Stimulated activated naive B cell treated with anti-CD40 and anti-IgM and Interleukin-4, amounts not matched to agents 10 μg/mL and 1 μg/mL and 100 μg/mL, for 72 hours (primary cell): ENCODE results near the gene C5.

Experiments used
- ATAC-seq, 2 donors: fragments of 150-1000 bp; cut with Tn5 transposase; replicated peaks; 2 replicates each; pipeline ENCODE4 v1.10.0; 2021; ENCODE audit warnings: moderate library complexity in 1 of 2
- DNase-seq: peaks from one replicate; pipeline ENCODE4 v3.0.0; 2021
- H3K27ac Mint-ChIP-seq: one replicate; pipeline ENCODE4 v1.8.0; 2022; ENCODE audit warnings: mild to moderate bottlenecking, mixed read lengths
- H3K27me3 Mint-ChIP-seq, 2 donors: one replicate each; pipeline ENCODE4 v1.8.0; 2022; ENCODE audit warnings: mixed read lengths in 2 of 2
- H3K36me3 Mint-ChIP-seq, 2 donors: one replicate each; pipeline ENCODE4 v1.8.0; 2022; ENCODE audit warnings: mixed read lengths in 2 of 2, mild to moderate bottlenecking in 1 of 2
- H3K4me1 Mint-ChIP-seq, 2 donors: one replicate each; pipeline ENCODE4 v1.8.0; 2022; ENCODE audit warnings: mixed read lengths in 2 of 2, mild to moderate bottlenecking in 1 of 2
- H3K4me3 Mint-ChIP-seq, 2 donors: one replicate each; pipeline ENCODE4 v1.8.0; 2022; ENCODE audit warnings: mild to moderate bottlenecking in 2 of 2, mixed read lengths in 2 of 2, moderate library complexity in 1 of 2
- H3K9me3 Mint-ChIP-seq, 2 donors: one replicate each; pipeline ENCODE4 v1.8.0; 2022; ENCODE audit warnings: mixed read lengths in 2 of 2, mild to moderate bottlenecking in 1 of 2

Gene C5

DNA sequence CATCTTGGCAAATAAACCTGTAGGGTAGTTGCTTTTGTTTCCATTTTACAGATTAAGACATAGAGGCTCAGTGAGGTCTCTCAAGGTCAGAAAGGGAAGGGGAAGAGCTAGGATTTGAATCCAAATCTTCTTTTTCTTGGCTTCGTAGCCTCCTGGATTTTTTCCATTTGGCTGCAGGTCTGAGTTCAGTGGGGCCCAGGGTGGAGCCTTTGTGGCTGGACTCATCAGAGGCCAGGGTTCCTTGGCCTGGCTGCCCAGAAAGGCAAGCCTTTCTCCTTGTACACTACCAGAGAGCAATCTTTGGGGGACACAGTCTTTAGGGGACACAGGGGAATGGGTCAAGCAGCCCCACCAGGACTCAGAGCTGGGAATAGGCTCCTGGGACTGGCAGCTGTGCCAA, 112.9 kb downstream of the C5 start:
- H3K4me3 Mint-ChIP-seq: no peak overlapping the region
- H3K36me3 Mint-ChIP-seq: no peaks in the 10 kb centered on the region
- H3K4me1 Mint-ChIP-seq: peaks cover 47 to 60% of the 10 kb centered on the region in 2 donors
- no peak for DNase-seq
- no peak for ATAC-seq
- H3K9me3 Mint-ChIP-seq: no peaks in the 10 kb centered on the region
- H3K27me3 Mint-ChIP-seq: no peaks in the 10 kb centered on the region
- H3K27ac Mint-ChIP-seq: peak overlapping the region; percentile 77

DNA sequence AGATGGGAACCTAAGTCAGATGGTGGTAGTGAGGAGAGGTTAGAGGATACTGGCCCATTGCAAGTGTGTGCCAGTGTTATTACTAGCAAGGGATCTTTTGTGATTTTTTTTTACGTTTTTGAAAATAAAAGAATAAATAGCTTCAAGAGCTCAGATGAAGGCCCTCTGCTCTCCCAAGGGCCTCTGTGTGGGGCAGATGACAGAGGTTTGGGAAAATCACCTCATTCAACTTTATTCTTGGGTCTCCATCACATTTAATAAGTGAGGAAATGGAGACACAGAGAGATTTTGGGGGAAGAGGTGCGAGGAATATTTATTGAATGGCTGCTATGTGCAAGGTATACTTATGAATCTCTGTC, 113.3 kb downstream of the C5 start:
- Mint-ChIP-seq H3K9me3 (no peaks in the 10 kb centered on the region), H3K27me3 (no peaks in the 10 kb centered on the region), H3K4me3 (peak overlapping the region; percentile 52 to 57), H3K4me1 (peaks cover 49 to 64% of the 10 kb centered on the region in 2 donors), H3K36me3 (no peaks in the 10 kb centered on the region), H3K27ac (peak overlapping the region; percentile 77)
- ATAC-seq (no peak), DNase-seq (no peak)

DNA sequence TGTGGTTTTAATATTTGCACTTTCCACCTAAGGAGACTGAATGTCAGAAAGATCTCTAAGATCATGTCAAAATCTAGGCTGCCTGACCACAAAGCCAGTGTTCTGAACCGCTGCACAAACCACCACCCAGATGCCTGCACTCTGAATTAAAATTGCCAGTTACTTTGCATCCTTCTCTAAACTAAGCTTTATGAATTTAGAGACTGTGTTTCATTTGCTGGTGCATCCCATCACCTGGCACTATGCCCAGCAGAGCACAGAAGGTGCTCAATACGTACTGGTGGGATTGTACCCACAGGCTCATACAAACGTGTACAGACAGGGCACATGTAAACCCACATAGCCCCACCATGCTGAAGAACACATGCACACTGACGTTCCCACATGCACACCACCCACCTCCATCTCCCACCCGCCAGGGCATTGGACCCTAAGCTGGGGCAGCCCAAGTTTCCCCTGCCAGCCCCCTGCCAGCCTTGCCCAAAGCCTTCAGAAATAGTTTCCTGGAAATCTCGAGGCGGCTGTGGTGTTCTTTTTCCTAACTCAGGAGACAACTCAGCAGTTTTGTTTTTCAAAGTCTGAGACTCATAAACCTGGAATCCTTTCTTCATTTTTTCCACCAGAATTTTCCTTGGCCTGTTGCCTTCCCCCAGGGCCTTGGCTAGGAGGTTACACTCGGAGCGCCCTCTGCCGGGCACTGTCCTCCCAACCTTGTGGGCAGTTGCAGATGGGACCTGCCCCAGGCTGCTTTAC, 113.9 kb downstream of the C5 start:
- DNase-seq (peak; percentile 68), ATAC-seq (peak; percentile 55 to 58)
- Mint-ChIP-seq H3K27ac (peak overlapping the region; percentile 77), H3K4me3 (peak overlapping the region; percentile 52 to 57), H3K36me3 (no peaks in the 10 kb centered on the region), H3K27me3 (no peaks in the 10 kb centered on the region), H3K4me1 (peaks cover 49 to 70% of the 10 kb centered on the region in 2 donors), H3K9me3 (no peaks in the 10 kb centered on the region)

DNA sequence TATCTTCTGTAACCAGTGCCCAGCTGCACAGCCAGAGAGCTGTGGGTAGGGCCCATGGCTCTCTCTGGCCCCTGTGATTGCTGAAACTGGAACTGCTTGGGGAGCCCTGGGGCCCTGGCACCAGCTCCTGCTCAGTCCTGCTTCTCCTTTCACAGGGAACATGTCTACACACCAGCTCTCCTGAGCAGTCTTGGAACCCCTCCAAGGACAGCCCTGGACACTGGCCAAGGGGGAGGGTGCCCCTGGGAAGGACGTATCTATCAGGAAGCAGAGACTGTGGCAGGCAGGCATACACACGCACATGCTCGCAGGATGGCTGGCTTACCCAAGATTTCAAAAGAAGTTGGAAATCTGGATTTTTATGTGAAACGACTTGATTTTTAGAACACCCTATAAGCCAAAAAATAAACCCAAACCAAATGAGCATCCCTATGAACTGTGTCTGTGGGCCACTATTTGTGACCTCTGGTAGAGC, 114.7 kb downstream of the C5 start:
- Mint-ChIP-seq H3K9me3 (no peaks in the 10 kb centered on the region), H3K4me3 (peak overlapping the region; percentile 51 to 52), H3K27ac (peak overlapping the region; percentile 77), H3K36me3 (no peaks in the 10 kb centered on the region), H3K4me1 (peaks cover 51 to 76% of the 10 kb centered on the region in 2 donors), H3K27me3 (no peaks in the 10 kb centered on the region)
- DNase-seq: no peak
- ATAC-seq: no peak

DNA sequence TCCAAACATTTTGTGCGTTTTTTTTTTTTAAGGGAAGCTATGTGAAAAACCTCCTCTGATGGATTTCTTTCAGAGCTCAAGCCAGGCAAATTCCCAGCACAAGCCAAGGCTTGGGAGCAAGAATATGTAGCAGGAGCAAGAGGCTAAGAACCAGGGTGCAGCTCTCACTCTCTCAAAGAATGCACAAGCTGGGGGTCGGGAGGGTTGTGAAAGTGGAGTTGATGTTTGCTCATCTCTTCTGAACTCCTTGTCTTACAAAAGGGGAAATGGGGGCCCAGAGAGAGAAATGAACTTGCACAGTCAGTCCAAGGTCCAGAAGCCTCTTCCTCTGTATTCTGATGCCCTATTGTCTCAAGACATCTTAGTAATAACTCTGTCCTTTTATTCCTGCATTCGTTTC, 115.8 kb downstream of the C5 start:
- Mint-ChIP-seq H3K27me3 (no peaks in the 10 kb centered on the region), H3K4me3 (peak overlapping the region; percentile 17 to 32)

DNA sequence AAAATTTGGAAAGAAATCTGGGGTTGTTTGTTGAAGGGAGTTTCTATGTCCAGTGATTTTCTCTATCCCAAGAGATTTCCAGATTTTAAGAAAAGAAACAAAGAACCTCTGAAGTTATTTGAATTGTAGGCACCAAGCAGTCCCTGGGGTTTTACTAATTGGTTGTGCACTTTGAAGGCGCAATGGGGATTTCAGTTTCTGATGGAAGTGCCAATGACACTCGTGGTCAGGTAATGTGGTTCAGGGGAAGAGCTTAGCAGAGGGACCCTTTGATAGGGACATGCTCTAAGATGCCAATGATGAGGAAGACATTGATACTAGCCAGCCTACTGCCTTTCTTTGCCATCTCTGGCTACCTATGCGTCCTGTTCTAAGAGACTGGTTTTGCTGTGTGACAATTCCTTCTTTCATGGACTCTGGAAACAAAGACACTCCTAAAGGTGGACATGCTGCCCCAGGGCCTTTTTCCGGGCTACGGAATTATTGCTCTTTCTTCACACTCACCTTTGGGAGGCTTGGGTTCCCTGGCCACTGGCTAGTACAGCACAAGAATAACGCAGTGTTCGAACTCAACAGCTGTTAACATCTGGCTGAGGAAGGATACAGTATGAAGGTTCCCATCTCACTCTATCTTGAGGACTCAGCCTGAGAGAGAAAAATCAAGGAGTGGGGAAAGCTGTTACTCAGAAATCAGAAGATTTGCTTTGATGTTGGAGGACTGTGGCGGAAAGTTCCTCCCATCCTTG, 116.6 kb downstream of the C5 start:
- ATAC-seq (no peak), DNase-seq (no peak)
- H3K9me3 Mint-ChIP-seq: no peaks in the 10 kb centered on the region
- peaks cover 61 to 90% of the 10 kb centered on the region in 2 donors for H3K4me1 Mint-ChIP-seq
- peak overlapping the region; percentile 32 to 48 for H3K4me3 Mint-ChIP-seq
- H3K36me3 Mint-ChIP-seq: peaks cover 0 to 3% of the 10 kb centered on the region in 2 donors
- H3K27me3 Mint-ChIP-seq: no peaks in the 10 kb centered on the region
- H3K27ac Mint-ChIP-seq: peak overlapping the region; percentile 90

More for the DNA sequence above, 115.8 kb downstream of the C5 start:
- Mint-ChIP-seq H3K36me3 (peaks cover 0 to 3% of the 10 kb centered on the region in 2 donors), H3K27ac (peak overlapping the region; percentile 90), H3K4me1 (peaks cover 59 to 87% of the 10 kb centered on the region in 2 donors), H3K9me3 (no peaks in the 10 kb centered on the region)
- no peak for ATAC-seq
- DNase-seq: no peak

DNA sequence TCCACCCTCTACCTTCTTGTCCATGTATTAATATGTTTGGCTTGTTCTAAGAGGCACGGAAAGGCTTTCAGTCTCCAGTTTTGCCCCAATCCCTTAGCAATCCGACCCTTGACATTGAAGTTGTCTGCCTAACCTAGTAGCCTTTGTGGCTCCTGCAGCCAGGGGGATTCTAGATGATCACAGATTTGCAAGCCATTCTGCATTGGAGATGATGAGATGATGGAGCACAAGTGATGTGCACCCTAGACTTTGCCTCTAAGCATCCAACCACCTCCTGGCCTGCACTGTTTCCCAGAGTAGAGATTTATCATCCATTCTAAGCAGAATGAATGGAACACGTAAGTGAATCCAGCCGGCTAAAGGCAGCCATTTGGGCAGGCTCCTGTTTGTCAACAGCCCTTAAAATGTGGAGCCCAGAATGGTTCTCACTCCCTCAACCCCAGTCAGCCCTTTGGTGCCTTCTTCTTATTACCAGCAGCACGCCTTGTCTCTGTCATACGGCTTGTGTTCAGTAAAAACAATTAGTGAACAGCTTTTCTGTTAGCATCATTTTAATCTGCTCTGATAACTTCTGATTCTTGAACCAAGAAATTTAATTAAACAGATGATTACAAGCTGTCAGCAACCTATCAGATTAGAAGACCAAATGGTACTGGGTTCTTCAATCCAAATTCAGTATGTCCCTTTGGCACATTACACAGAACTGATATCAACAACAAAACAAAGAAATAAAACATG, 117.8 kb downstream of the C5 start:
- Mint-ChIP-seq H3K27ac (peak overlapping the region; percentile 99), H3K36me3 (peaks cover 3 to 4% of the 10 kb centered on the region in 2 donors)

DNA sequence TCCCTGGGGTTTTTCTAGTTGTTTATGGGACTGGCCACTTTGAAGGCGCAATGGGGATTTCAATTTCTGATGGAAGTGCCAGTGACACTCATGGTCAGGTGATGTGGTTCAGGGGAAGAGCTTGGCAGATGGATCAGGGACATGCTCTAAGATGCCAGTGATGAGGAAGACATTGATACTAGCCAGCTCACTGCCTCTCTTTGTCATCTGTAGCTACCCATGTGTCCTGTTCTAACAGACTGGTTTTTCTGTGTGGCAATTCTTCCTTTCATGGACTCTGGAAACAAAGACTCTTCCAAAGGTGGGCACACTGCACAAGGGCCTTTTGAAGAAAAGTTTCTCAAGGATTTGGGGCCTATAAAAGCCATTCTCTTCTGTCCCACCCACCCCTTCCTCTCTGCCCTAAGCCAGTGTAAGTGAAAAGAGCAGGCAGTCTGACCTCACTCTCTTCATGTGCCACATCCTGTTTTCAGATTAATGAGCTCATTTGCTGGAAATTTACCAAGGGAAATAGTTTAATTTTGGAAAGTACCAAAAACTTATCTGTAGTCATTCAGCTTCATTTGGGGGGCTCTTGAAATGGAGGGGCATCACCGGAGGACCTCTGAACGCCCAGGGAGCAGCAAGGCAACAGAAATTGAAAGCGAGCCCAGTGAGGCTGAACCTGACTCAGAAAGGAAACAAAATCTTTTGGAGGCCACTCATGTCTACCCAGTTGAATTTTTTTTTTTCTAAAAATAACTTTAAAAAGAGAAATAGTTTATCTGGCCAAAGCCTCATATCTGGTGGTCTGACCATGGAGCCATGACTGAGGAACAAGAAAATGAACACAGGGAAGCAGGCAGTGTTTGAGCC, 118.6 kb downstream of the C5 start:
- ATAC-seq: peak; percentile 69 to 71
- H3K4me1 Mint-ChIP-seq: peaks cover 66 to 90% of the 10 kb centered on the region in 2 donors
- H3K27ac Mint-ChIP-seq: peak overlapping the region; percentile 99
- H3K9me3 Mint-ChIP-seq: no peaks in the 10 kb centered on the region
- peaks cover 3 to 4% of the 10 kb centered on the region in 2 donors for H3K36me3 Mint-ChIP-seq
- H3K27me3 Mint-ChIP-seq: no peaks in the 10 kb centered on the region
- H3K4me3 Mint-ChIP-seq: peak overlapping the region; percentile 60 to 63
- DNase-seq: peak; percentile 87

More for the DNA sequence above, 117.8 kb downstream of the C5 start:
- no peak for ATAC-seq
- peaks cover 65 to 90% of the 10 kb centered on the region in 2 donors for H3K4me1 Mint-ChIP-seq
- DNase-seq: no peak
- no peaks in the 10 kb centered on the region for H3K9me3 Mint-ChIP-seq
- H3K4me3 Mint-ChIP-seq: peak overlapping the region; percentile 30 to 32
- H3K27me3 Mint-ChIP-seq: no peaks in the 10 kb centered on the region

DNA sequence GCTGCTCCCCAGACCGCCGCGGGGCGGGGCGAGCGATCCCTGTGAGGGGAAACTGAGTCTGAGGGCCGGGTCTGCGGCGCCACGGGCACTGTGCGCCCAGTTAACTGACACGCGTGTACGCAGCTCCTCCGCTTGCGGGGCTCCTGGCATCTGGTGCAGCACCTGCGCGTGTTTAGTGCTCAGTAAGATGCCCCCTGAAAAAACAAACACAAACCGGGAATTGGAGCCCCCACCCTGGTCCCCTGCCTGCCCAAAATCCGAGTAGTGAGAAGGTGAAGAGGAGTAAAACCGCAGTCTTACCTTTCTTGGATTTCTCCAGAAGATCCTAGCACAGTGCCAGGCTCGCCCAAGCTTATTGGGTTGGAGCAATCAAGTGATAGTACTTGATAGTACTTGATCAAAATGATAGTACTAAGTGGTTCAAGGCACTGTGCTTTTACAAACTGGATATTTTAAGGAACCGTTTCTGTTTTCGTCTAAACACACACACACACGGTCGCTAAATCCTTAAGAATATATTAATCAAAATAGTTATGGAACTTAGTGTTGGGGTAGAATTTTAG, 120.8 kb downstream of the C5 start:
- DNase-seq: no peak
- Mint-ChIP-seq H3K27ac (peak overlapping the region; percentile 99), H3K4me3 (peak overlapping the region; percentile 82 to 96), H3K4me1 (peaks cover 49 to 86% of the 10 kb centered on the region in 2 donors), H3K27me3 (no peaks in the 10 kb centered on the region), H3K9me3 (no peaks in the 10 kb centered on the region), H3K36me3 (peaks cover 19 to 21% of the 10 kb centered on the region in 2 donors)
- ATAC-seq: no peak

DNA sequence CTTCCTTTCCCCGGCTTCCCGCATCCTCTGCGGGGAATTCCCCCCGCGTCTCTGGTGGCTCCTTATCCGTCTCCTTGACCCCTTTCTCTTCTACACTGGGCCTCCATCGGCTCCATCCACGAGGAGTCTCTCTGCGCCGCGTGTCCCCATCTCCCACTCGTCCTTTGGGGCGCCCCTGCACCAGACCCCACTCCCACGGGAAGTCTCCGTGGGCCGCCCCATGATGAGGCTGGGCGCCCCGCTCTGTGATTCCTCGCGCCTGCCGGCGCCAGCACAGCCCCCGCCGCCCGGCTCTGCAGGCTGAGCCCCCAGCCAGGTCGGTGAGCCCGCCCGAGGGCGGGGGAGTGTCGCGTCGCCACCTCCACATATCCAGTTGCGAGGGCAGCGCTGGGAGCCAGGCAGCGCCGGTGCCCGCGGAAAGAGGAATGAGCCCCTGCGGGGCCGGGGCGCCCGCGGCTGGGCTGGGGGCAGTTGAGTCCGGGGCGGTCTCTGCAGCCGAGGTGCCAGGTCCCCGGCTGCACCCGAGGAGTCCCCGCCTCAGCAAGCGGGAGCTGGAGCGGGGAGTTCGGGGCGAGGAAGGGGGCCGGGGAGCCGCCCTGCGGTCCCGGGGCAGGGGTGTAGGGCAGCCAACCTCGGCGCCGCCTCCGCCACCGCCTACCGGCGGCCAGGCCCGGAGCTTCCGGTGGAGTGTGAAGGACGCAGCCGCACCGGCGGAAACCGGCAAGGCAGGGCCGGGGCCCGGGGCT, 121.4 kb downstream of the C5 start:
- peak; percentile 26 to 27 for ATAC-seq
- Mint-ChIP-seq H3K4me3 (peak overlapping the region; percentile 89 to 96), H3K36me3 (peaks cover 26 to 27% of the 10 kb centered on the region in 2 donors), H3K4me1 (peaks cover 49 to 86% of the 10 kb centered on the region in 2 donors), H3K27ac (peak overlapping the region; percentile 99), H3K9me3 (no peaks in the 10 kb centered on the region), H3K27me3 (no peaks in the 10 kb centered on the region)
- peak; percentile 77 for DNase-seq

DNA sequence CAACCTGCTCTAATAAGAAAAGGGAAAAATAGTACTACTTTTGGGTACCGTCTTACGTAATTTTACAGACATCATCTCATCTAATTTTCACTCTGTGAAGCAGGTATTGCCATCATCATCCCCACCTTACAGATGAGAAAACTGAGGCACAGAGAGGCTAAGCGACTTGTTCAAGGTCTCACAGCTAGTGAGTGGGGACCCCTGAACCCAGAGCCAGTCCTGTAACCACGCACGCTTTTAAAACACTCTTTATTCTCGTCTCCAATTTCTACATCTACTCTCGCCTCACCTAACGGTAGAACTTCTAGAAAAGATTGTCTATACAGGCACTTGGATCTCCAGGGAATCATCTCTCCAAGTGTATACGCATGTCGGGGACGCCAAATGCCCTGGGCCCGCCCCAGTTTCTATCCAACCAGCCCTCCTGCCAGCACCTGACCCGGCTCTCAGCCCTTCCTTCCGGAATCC, 122.0 kb downstream of the C5 start:
- DNase-seq: no peak
- H3K9me3 Mint-ChIP-seq: no peaks in the 10 kb centered on the region
- H3K4me3 Mint-ChIP-seq: peak overlapping the region; percentile 89 to 96
- H3K27me3 Mint-ChIP-seq: no peaks in the 10 kb centered on the region
- peak overlapping the region; percentile 96 for H3K27ac Mint-ChIP-seq
- no peak for ATAC-seq
- H3K4me1 Mint-ChIP-seq: peaks cover 45 to 86% of the 10 kb centered on the region in 2 donors
- H3K36me3 Mint-ChIP-seq: peaks cover 30 to 33% of the 10 kb centered on the region in 2 donors

DNA sequence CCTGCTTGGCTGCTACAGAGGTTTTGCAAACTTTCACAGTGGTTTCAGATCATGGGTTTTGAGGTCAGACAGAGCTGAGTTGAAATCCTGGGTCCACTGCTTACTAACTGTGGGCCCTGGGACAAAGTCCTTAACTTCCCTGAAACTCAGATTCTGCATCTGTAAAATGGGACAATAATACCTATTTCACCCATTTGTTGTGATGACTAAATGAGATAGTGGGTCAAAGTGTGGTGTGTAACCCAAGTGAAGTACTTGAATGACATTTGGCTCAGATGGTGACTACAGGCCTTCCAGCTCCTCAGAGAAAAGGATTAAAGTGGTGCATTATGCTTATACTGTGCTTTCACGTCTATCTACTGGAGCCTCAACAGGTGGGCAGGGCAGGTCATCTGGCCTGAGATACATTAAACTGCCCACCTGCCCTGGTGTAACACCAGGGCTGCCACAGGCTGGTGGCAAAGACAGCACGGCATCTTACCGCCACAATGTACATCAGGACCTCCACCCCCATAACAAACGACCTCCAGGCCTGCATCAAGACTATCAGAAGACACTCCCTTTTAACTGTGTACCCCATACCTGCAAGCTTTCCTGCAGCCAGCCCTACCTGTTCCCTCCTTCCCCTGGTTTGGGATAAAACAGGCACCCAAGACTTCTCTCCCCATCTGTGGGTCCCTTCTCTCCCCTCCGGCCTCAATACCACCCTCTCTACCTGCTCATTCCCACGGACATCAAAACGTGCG, 122.6 kb downstream of the C5 start:
- DNase-seq: no peak
- Mint-ChIP-seq H3K4me3 (peak overlapping the region; percentile 89 to 96), H3K4me1 (peaks cover 46 to 90% of the 10 kb centered on the region in 2 donors), H3K27me3 (no peaks in the 10 kb centered on the region), H3K36me3 (peaks cover 30 to 40% of the 10 kb centered on the region in 2 donors), H3K27ac (peak overlapping the region; percentile 96), H3K9me3 (no peaks in the 10 kb centered on the region)
- ATAC-seq: no peak
